ENCODE results near the gene NKX1-2. TPM values are rescaled to one million over a fixed set of nuclear protein-coding genes. Genes with fewer than 3 reads are reported as not detected.
A peak's percentile ranks its signal among the peaks of the same experiment; 100 is the strongest.

NKX1-2 gene
- total and polyA plus RNA-seq, 2 experiments from 2014 or later, result 9.8 to 39.4 TPM

DNA sequence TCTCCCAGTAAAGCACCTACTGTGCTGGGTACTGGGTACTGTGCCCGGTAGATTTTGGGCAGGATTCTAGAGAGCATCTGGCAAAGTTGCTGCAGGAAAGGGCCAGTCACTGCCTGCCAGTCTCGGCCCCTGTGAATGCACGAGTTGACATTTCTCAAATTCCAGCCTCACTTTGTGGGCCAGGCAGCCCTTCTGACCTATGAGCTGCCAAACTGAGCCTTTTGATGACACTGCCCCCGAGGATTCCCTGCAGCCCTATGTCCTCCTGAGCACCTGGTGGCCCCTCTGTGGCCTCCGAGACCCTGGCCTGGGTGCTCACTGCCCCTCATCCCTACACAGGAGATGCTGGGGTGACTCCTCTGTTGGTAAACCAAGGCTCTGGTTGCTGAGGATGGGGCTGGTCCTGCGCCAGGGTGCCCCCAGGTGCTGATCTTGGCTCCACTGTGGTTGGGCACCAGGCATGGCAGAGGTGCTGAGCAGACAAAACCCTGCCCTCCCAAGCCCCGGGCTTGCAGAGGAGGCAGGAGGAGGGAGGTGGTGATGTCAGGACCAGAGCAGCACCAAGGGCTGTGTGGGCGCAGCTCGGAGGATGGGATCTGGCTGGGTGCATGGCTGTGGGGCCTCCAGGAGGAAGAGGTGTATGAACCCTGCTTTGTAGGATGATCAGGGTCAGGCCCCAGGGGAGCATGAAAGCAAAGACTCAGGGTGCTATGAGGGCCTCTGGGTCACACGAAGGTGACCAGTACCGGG is 28.0 kb upstream of the NKX1-2 start:
- Mint-ChIP-seq H3K27ac (no peak overlapping the region; the same call in 1 of the 2 replicates), H3K9me3 (peaks cover 3% of the 10 kb centered on the region; the same call in 1 of the 3 replicates), H3K27me3 (ENCODE audit: insufficient read depth, low read depth, poor library complexity) (peaks cover 7% of the 10 kb centered on the region), H3K4me3 (no peak overlapping the region), H3K36me3 (ENCODE audit: low read depth) (peaks cover 7% of the 10 kb centered on the region; the same call in 1 of the 3 replicates), H3K4me1 (peaks cover 44% of the 10 kb centered on the region)
- H3K4me1 ChIP-seq (ENCODE audit: insufficient read depth), result peaks cover 44% of the 10 kb centered on the region
- H3K27ac ChIP-seq (ENCODE audit: low read depth), result peak overlapping the region; percentile 14; the same call in 1 of the 2 replicates
- no peaks in the 10 kb centered on the region for H3K9me2 ChIP-seq (ENCODE audit: insufficient read depth)
- H3K4me2 ChIP-seq, result peak overlapping the region; percentile 12; the same call in 1 of the 2 replicates
- ATAC-seq, result peak; percentile 61
- H3K4me3 ChIP-seq, result no peak overlapping the region
- H3K36me3 ChIP-seq (ENCODE audit: insufficient read depth), result no peaks in the 10 kb centered on the region
- H3K79me2 ChIP-seq (replicated peaks; ENCODE audit: insufficient read depth), result no peaks in the 10 kb centered on the region; the same call in 1 of the 2 replicates
- peak; percentile 82 for DNase-seq (ENCODE audit: low spot score)
- TF ChIP-seq STAT1 (IDR thresholded peaks at IDR 0.05; ENCODE audit: unreplicated experiment), result no peak
- no peak for TF ChIP-seq NANOG (IDR thresholded peaks at IDR 0.05; ENCODE audit: borderline replicate concordance)
- 0 out of 2 replicates have a peak, but pooled peaks have one; percentile 11 for TF ChIP-seq CREB1 (CRISPR knock-in tag; IDR thresholded peaks at IDR 0.05; ENCODE audit: low read depth)
- no peak for TF ChIP-seq JUNB (IDR thresholded peaks at IDR 0.05; ENCODE audit: unreplicated experiment)
- no peak for TF ChIP-seq ZNF331 (CRISPR knock-in tag; IDR thresholded peaks at IDR 0.05; ENCODE audit: low read depth)
- no peaks in the 10 kb centered on the region for H3K27me3 ChIP-seq (ENCODE audit: insufficient read depth)
- no peaks in the 10 kb centered on the region for H3F3A ChIP-seq (replicated peaks; ENCODE audit: low read depth)
- H4K20me1 ChIP-seq (replicated peaks; ENCODE audit: insufficient read depth), result no peaks in the 10 kb centered on the region
- no peak overlapping the region for H2AFZ ChIP-seq

DNA sequence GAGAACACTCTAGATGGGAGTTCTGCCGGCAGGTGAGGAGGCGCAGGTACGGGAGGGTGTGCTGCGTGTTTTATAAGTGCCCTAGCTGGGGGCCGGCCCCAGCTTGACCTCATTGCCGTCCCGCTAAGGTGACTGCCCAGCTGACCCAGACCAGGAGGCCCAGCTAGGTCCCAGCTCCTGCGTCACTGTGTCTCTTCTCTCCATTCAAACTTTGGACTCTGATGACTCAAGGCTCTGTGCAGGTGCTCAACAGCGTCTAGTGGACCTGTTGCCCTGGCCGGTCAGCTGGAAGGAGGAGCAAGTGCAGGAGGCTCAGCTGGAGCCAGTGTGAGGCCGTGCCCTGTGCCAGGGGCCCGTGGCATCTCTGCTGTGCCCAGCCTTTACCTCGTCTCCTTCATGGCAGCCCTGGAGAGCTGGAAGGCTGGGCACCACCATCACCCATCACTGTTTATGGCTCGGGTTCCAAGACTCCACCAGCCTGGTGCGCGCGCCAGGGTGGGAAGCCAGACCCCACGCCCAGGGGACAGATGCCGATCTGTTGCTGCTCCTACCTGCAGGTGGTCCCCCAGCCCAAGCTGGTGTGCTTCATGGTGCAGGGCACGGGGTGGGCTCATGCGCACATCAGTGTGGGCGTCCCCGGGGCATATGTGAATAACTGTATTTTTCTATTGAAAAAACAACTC is 26.3 kb upstream of the NKX1-2 start:
- Histone ChIP-seq H3K9me2 (ENCODE audit: insufficient read depth) (no peaks in the 10 kb centered on the region), H3K36me3 (ENCODE audit: insufficient read depth) (no peaks in the 10 kb centered on the region), H3K4me3 (no peak overlapping the region), H3K4me2 (no peak overlapping the region), H3F3A (replicated peaks; ENCODE audit: low read depth) (no peaks in the 10 kb centered on the region), H3K27ac (ENCODE audit: low read depth) (no peak overlapping the region), H3K79me2 (replicated peaks; ENCODE audit: insufficient read depth) (no peaks in the 10 kb centered on the region; the same call in none of the 2 replicates), H2AFZ (no peak overlapping the region), H3K4me1 (ENCODE audit: insufficient read depth) (peaks cover 37% of the 10 kb centered on the region), H4K20me1 (replicated peaks; ENCODE audit: insufficient read depth) (no peaks in the 10 kb centered on the region), H3K27me3 (ENCODE audit: insufficient read depth) (no peaks in the 10 kb centered on the region)
- H3K4me1 Mint-ChIP-seq, result peaks cover 39% of the 10 kb centered on the region
- DNase-seq (ENCODE audit: low spot score) (no peak), ATAC-seq (no peak)
- peak overlapping the region; percentile 76; the same call in 1 of the 2 replicates for H3K27ac Mint-ChIP-seq
- no peak overlapping the region for H3K4me3 Mint-ChIP-seq
- H3K36me3 Mint-ChIP-seq (ENCODE audit: low read depth), result no peaks in the 10 kb centered on the region
- peaks cover 7% of the 10 kb centered on the region for H3K27me3 Mint-ChIP-seq (ENCODE audit: insufficient read depth, low read depth, poor library complexity)
- no peaks in the 10 kb centered on the region for H3K9me3 Mint-ChIP-seq
- TF ChIP-seq, protein P1, sequence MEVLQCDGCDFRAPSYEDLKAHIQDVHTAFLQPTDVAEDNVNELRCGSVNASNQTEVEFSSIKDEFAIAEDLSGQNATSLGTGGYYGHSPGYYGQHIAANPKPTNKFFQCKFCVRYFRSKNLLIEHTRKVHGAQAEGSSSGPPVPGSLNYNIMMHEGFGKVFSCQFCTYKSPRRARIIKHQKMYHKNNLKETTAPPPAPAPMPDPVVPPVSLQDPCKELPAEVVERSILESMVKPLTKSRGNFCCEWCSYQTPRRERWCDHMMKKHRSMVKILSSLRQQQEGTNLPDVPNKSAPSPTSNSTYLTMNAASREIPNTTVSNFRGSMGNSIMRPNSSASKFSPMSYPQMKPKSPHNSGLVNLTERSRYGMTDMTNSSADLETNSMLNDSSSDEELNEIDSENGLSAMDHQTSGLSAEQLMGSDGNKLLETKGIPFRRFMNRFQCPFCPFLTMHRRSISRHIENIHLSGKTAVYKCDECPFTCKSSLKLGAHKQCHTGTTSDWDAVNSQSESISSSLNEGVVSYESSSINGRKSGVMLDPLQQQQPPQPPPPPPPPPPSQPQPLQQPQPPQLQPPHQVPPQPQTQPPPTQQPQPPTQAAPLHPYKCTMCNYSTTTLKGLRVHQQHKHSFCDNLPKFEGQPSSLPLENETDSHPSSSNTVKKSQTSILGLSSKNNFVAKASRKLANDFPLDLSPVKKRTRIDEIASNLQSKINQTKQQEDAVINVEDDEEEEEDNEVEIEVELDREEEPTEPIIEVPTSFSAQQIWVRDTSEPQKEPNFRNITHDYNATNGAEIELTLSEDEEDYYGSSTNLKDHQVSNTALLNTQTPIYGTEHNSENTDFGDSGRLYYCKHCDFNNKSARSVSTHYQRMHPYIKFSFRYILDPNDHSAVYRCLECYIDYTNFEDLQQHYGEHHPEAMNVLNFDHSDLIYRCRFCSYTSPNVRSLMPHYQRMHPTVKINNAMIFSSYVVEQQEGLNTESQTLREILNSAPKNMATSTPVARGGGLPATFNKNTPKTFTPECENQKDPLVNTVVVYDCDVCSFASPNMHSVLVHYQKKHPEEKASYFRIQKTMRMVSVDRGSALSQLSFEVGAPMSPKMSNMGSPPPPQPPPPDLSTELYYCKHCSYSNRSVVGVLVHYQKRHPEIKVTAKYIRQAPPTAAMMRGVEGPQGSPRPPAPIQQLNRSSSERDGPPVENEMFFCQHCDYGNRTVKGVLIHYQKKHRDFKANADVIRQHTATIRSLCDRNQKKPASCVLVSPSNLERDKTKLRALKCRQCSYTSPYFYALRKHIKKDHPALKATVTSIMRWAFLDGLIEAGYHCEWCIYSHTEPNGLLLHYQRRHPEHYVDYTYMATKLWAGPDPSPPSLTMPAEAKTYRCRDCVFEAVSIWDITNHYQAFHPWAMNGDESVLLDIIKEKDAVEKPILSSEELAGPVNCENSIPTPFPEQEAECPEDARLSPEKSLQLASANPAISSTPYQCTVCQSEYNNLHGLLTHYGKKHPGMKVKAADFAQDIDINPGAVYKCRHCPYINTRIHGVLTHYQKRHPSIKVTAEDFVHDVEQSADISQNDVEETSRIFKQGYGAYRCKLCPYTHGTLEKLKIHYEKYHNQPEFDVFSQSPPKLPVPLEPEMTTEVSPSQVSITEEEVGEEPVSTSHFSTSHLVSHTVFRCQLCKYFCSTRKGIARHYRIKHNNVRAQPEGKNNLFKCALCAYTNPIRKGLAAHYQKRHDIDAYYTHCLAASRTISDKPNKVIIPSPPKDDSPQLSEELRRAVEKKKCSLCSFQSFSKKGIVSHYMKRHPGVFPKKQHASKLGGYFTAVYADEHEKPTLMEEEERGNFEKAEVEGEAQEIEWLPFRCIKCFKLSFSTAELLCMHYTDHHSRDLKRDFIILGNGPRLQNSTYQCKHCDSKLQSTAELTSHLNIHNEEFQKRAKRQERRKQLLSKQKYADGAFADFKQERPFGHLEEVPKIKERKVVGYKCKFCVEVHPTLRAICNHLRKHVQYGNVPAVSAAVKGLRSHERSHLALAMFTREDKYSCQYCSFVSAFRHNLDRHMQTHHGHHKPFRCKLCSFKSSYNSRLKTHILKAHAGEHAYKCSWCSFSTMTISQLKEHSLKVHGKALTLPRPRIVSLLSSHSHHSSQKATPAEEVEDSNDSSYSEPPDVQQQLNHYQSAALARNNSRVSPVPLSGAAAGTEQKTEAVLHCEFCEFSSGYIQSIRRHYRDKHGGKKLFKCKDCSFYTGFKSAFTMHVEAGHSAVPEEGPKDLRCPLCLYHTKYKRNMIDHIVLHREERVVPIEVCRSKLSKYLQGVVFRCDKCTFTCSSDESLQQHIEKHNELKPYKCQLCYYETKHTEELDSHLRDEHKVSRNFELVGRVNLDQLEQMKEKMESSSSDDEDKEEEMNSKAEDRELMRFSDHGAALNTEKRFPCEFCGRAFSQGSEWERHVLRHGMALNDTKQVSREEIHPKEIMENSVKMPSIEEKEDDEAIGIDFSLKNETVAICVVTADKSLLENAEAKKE (CRISPR knock-in tag; IDR thresholded peaks at IDR 0.05), result no peak
- TF ChIP-seq CREB1 (CRISPR knock-in tag; IDR thresholded peaks at IDR 0.05; ENCODE audit: low read depth), result no peak
- no peak for TF ChIP-seq ZNF331 (CRISPR knock-in tag; IDR thresholded peaks at IDR 0.05; ENCODE audit: low read depth)
- no peak for TF ChIP-seq JUNB (IDR thresholded peaks at IDR 0.05; ENCODE audit: unreplicated experiment)
- no peak for TF ChIP-seq POLR2AphosphoS5 (IDR thresholded peaks at IDR 0.05; ENCODE audit: low read depth)
- no peak for TF ChIP-seq ZNF114 (CRISPR knock-in tag; IDR thresholded peaks at IDR 0.05)
- TF ChIP-seq, protein P2, sequence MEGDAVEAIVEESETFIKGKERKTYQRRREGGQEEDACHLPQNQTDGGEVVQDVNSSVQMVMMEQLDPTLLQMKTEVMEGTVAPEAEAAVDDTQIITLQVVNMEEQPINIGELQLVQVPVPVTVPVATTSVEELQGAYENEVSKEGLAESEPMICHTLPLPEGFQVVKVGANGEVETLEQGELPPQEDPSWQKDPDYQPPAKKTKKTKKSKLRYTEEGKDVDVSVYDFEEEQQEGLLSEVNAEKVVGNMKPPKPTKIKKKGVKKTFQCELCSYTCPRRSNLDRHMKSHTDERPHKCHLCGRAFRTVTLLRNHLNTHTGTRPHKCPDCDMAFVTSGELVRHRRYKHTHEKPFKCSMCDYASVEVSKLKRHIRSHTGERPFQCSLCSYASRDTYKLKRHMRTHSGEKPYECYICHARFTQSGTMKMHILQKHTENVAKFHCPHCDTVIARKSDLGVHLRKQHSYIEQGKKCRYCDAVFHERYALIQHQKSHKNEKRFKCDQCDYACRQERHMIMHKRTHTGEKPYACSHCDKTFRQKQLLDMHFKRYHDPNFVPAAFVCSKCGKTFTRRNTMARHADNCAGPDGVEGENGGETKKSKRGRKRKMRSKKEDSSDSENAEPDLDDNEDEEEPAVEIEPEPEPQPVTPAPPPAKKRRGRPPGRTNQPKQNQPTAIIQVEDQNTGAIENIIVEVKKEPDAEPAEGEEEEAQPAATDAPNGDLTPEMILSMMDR (conservative IDR thresholded peaks at IDR 0.05; ENCODE audit: low read depth in 2 of 2), result no peak
- TF ChIP-seq, protein P3, sequence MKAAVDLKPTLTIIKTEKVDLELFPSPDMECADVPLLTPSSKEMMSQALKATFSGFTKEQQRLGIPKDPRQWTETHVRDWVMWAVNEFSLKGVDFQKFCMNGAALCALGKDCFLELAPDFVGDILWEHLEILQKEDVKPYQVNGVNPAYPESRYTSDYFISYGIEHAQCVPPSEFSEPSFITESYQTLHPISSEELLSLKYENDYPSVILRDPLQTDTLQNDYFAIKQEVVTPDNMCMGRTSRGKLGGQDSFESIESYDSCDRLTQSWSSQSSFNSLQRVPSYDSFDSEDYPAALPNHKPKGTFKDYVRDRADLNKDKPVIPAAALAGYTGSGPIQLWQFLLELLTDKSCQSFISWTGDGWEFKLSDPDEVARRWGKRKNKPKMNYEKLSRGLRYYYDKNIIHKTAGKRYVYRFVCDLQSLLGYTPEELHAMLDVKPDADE (IDR thresholded peaks at IDR 0.05), result no peak
- TF ChIP-seq EZH2 (IDR thresholded peaks at IDR 0.05; ENCODE audit: low read depth, unreplicated experiment), result no peak

Measured in GM23338 (cell line).